ENCODE results near the gene SASS6.

Gene SASS6

DNA sequence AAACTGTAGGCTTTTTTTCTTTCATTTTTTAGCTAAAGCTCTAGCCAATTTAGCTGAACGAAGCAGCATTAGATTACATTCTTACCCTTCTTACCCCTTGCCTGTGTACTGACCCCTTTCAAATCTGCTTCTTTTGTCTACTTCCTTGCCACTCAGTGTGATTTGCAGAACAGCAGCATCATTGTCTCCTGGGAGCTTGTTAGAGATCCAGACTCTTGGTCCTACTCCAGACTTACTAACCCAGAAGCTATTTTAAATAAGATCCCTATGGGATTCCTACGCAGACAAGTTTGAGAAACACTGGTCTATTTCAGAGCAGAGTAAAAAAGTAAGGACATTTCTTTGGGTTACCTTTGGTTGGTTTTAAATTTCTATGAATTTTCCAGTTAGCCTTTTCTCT lies 31.5 kb upstream of the SASS6 start:
- Histone ChIP-seq H3K79me2 (ENCODE audit: control insufficient read depth, insufficient read depth, low read length) (no peaks in the 10 kb centered on the region), H4K5ac (ENCODE audit: low read length) (no peak overlapping the region), H3K4ac (ENCODE audit: low read depth, low read length) (no peak overlapping the region), H3K56ac (ENCODE audit: low read length) (no peak overlapping the region), H3K79me1 (ENCODE audit: low read length) (no peaks in the 10 kb centered on the region), H3K18ac (ENCODE audit: low read length) (no peak overlapping the region), H3K4me3 (ENCODE audit: low read length) (no peak overlapping the region), H3K36me3 (ENCODE audit: control insufficient read depth, insufficient read depth, low read length) (no peaks in the 10 kb centered on the region), H2AK5ac (ENCODE audit: low read length) (no peak overlapping the region), H3K4me2 (ENCODE audit: low read length) (no peak overlapping the region), H3K27me3 (ENCODE audit: insufficient read depth, low read length, poor library complexity) (no peaks in the 10 kb centered on the region), H3K27ac (ENCODE audit: low read depth, low read length) (no peak overlapping the region), H4K8ac (ENCODE audit: low read depth, low read length) (no peak overlapping the region), H2BK120ac (ENCODE audit: low read depth, low read length) (no peak overlapping the region), H3K23ac (ENCODE audit: low read length) (no peak overlapping the region), H3K4me1 (ENCODE audit: control insufficient read depth, low read depth, low read length) (no peaks in the 10 kb centered on the region), H2BK5ac (ENCODE audit: low read length) (no peak overlapping the region), H2BK15ac (replicated peaks; ENCODE audit: low read depth) (no peak overlapping the region), H3K9ac (ENCODE audit: low read length) (no peak overlapping the region)
- no peak for DNase-seq
- WGBS (ENCODE audit: extremely low coverage, insufficient coverage, low lambda C conversion rate) = no CpG with 5 or more reads among the region's 2 CpGs

DNA sequence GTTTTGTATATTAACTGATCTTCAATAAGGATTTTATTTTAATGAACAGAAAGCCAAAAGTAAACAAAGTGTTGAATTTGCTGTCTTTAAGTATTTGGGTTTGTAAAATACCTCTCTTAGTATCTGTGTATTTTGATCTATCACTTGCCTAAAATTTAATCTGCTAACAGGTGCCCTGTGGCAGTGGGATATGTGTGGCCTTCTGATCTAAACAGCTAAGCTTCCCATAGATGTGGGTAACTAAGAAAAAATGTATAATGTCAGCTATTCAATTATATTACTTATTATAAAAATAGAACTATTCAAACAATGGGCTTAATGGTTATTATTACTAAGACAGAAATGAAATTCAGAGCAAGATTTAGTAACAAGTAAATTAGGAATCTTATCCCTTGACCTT lies 30.2 kb upstream of the SASS6 start:
- Histone ChIP-seq H3K79me1 (ENCODE audit: low read length) (no peaks in the 10 kb centered on the region), H2BK120ac (ENCODE audit: low read depth, low read length) (no peak overlapping the region), H3K79me2 (ENCODE audit: control insufficient read depth, insufficient read depth, low read length) (no peaks in the 10 kb centered on the region), H3K27me3 (ENCODE audit: insufficient read depth, low read length, poor library complexity) (no peaks in the 10 kb centered on the region), H2BK5ac (ENCODE audit: low read length) (no peak overlapping the region), H3K4me2 (ENCODE audit: low read length) (no peak overlapping the region), H3K4me1 (ENCODE audit: control insufficient read depth, low read depth, low read length) (no peaks in the 10 kb centered on the region), H3K36me3 (ENCODE audit: control insufficient read depth, insufficient read depth, low read length) (no peaks in the 10 kb centered on the region), H4K8ac (ENCODE audit: low read depth, low read length) (no peak overlapping the region), H3K4ac (ENCODE audit: low read depth, low read length) (no peak overlapping the region), H3K56ac (ENCODE audit: low read length) (no peak overlapping the region), H3K27ac (ENCODE audit: low read depth, low read length) (no peak overlapping the region), H3K9ac (ENCODE audit: low read length) (no peak overlapping the region), H3K23ac (ENCODE audit: low read length) (no peak overlapping the region), H3K18ac (ENCODE audit: low read length) (no peak overlapping the region), H3K4me3 (ENCODE audit: low read length) (no peak overlapping the region), H2AK5ac (ENCODE audit: low read length) (no peak overlapping the region), H2BK15ac (replicated peaks; ENCODE audit: low read depth) (no peak overlapping the region), H4K5ac (ENCODE audit: low read length) (no peak overlapping the region)
- DNase-seq = no peak

- Histone ChIP-seq H3K18ac (ENCODE audit: low read length) (no peak overlapping the region), H3K36me3 (ENCODE audit: control insufficient read depth, insufficient read depth, low read length) (peaks cover 2% of the 10 kb centered on the region), H2BK5ac (ENCODE audit: low read length) (no peak overlapping the region), H3K79me2 (ENCODE audit: control insufficient read depth, insufficient read depth, low read length) (no peaks in the 10 kb centered on the region), H2BK15ac (replicated peaks; ENCODE audit: low read depth) (no peak overlapping the region), H3K4me1 (ENCODE audit: control insufficient read depth, low read depth, low read length) (no peaks in the 10 kb centered on the region), H3K79me1 (ENCODE audit: low read length) (no peaks in the 10 kb centered on the region), H2AK5ac (ENCODE audit: low read length) (no peak overlapping the region), H3K23ac (ENCODE audit: low read length) (no peak overlapping the region), H2BK120ac (ENCODE audit: low read depth, low read length) (no peak overlapping the region), H3K4me2 (ENCODE audit: low read length) (no peak overlapping the region), H3K9ac (ENCODE audit: low read length) (no peak overlapping the region), H3K4me3 (ENCODE audit: low read length) (no peak overlapping the region), H3K27me3 (ENCODE audit: insufficient read depth, low read length, poor library complexity) (no peaks in the 10 kb centered on the region), H3K4ac (ENCODE audit: low read depth, low read length) (no peak overlapping the region), H4K8ac (ENCODE audit: low read depth, low read length) (no peak overlapping the region), H4K5ac (ENCODE audit: low read length) (no peak overlapping the region), H3K56ac (ENCODE audit: low read length) (no peak overlapping the region), H3K27ac (ENCODE audit: low read depth, low read length) (no peak overlapping the region)
- no peak for DNase-seq
- no CpG with 5 or more reads among the region's 4 CpGs for WGBS (ENCODE audit: extremely low coverage, insufficient coverage, low lambda C conversion rate)
Observed at GRCh38 chr1:100152271-100152670, 19.5 kb upstream of the SASS6 start.

- no peak overlapping the region for H4K5ac ChIP-seq (ENCODE audit: low read length)
- H2BK15ac ChIP-seq (replicated peaks; ENCODE audit: low read depth) = no peak overlapping the region
- H3K4me1 ChIP-seq (ENCODE audit: control insufficient read depth, low read depth, low read length) = no peaks in the 10 kb centered on the region
- no peak overlapping the region for H3K9ac ChIP-seq (ENCODE audit: low read length)
- no peaks in the 10 kb centered on the region for H3K27me3 ChIP-seq (ENCODE audit: insufficient read depth, low read length, poor library complexity)
- DNase-seq = no peak
- H2AK5ac ChIP-seq (ENCODE audit: low read length) = no peak overlapping the region
- no peak overlapping the region for H2BK120ac ChIP-seq (ENCODE audit: low read depth, low read length)
- peaks cover 2% of the 10 kb centered on the region for H3K36me3 ChIP-seq (ENCODE audit: control insufficient read depth, insufficient read depth, low read length)
- WGBS (ENCODE audit: extremely low coverage, insufficient coverage, low lambda C conversion rate) = no CpG with 5 or more reads among the region's 2 CpGs
- H3K56ac ChIP-seq (ENCODE audit: low read length) = no peak overlapping the region
- no peak overlapping the region for H3K4me3 ChIP-seq (ENCODE audit: low read length)
- no peak overlapping the region for H2BK5ac ChIP-seq (ENCODE audit: low read length)
- no peaks in the 10 kb centered on the region for H3K79me1 ChIP-seq (ENCODE audit: low read length)
- H3K4me2 ChIP-seq (ENCODE audit: low read length) = no peak overlapping the region
- H3K27ac ChIP-seq (ENCODE audit: low read depth, low read length) = no peak overlapping the region
- no peak overlapping the region for H3K4ac ChIP-seq (ENCODE audit: low read depth, low read length)
- H3K23ac ChIP-seq (ENCODE audit: low read length) = no peak overlapping the region
- no peak overlapping the region for H4K8ac ChIP-seq (ENCODE audit: low read depth, low read length)
- no peaks in the 10 kb centered on the region for H3K79me2 ChIP-seq (ENCODE audit: control insufficient read depth, insufficient read depth, low read length)
- H3K18ac ChIP-seq (ENCODE audit: low read length) = no peak overlapping the region
Observed at GRCh38 chr1:100151679-100152078, 18.9 kb upstream of the SASS6 start.

DNA sequence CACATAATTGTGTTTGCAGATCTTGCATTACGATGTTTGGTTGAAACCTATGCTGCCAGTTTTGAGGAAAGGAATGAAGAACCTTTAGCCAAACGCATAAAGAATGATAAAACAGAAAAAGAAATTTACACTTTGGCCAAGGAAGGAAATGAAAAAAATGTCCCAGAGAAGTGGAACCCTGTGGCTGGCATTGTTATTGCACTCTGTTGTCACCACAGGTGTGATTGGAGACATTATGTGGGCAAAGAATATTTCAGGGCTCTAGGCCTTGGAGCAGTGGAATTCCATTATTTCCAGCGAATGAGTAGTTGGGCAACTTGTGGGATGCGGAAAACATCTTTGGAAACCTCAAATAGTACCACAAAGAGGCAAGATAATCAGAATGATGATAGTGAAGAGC lies 15.1 kb upstream of the SASS6 start:
- Histone ChIP-seq H4K5ac (ENCODE audit: low read length) (no peak overlapping the region), H3K36me3 (ENCODE audit: control insufficient read depth, insufficient read depth, low read length) (peaks cover 2% of the 10 kb centered on the region), H3K4me3 (ENCODE audit: low read length) (no peak overlapping the region), H3K18ac (ENCODE audit: low read length) (no peak overlapping the region), H3K56ac (ENCODE audit: low read length) (no peak overlapping the region), H4K8ac (ENCODE audit: low read depth, low read length) (no peak overlapping the region), H3K23ac (ENCODE audit: low read length) (no peak overlapping the region), H3K4me1 (ENCODE audit: control insufficient read depth, low read depth, low read length) (no peaks in the 10 kb centered on the region), H3K27me3 (ENCODE audit: insufficient read depth, low read length, poor library complexity) (no peaks in the 10 kb centered on the region), H3K9ac (ENCODE audit: low read length) (no peak overlapping the region), H2BK5ac (ENCODE audit: low read length) (no peak overlapping the region), H2AK5ac (ENCODE audit: low read length) (no peak overlapping the region), H2BK15ac (replicated peaks; ENCODE audit: low read depth) (no peak overlapping the region), H2BK120ac (ENCODE audit: low read depth, low read length) (no peak overlapping the region), H3K79me1 (ENCODE audit: low read length) (no peaks in the 10 kb centered on the region), H3K27ac (ENCODE audit: low read depth, low read length) (no peak overlapping the region), H3K79me2 (ENCODE audit: control insufficient read depth, insufficient read depth, low read length) (no peaks in the 10 kb centered on the region), H3K4me2 (ENCODE audit: low read length) (no peak overlapping the region), H3K4ac (ENCODE audit: low read depth, low read length) (no peak overlapping the region)
- peak; percentile 16 for DNase-seq
- WGBS (ENCODE audit: extremely low coverage, insufficient coverage, low lambda C conversion rate) = 100% methylated on average over 1 of the region's 4 CpGs

- H3K36me3 ChIP-seq (ENCODE audit: control insufficient read depth, insufficient read depth, low read length) = peaks cover 2% of the 10 kb centered on the region
- WGBS (ENCODE audit: extremely low coverage, insufficient coverage, low lambda C conversion rate) = no CpG with 5 or more reads among the region's 1 CpG
Observed at GRCh38 chr1:100146958-100147357, 14.2 kb upstream of the SASS6 start.

More at GRCh38 chr1:100146958-100147357, 14.2 kb upstream of the SASS6 start:
- DNase-seq = no peak
- H3K27me3 ChIP-seq (ENCODE audit: insufficient read depth, low read length, poor library complexity) = no peaks in the 10 kb centered on the region
- no peak overlapping the region for H3K27ac ChIP-seq (ENCODE audit: low read depth, low read length)
- no peak overlapping the region for H4K8ac ChIP-seq (ENCODE audit: low read depth, low read length)
- no peak overlapping the region for H4K5ac ChIP-seq (ENCODE audit: low read length)
- no peak overlapping the region for H3K4me3 ChIP-seq (ENCODE audit: low read length)
- H3K23ac ChIP-seq (ENCODE audit: low read length) = no peak overlapping the region
- no peak overlapping the region for H3K56ac ChIP-seq (ENCODE audit: low read length)
- no peak overlapping the region for H3K18ac ChIP-seq (ENCODE audit: low read length)
- H2BK15ac ChIP-seq (replicated peaks; ENCODE audit: low read depth) = no peak overlapping the region
- no peak overlapping the region for H2BK120ac ChIP-seq (ENCODE audit: low read depth, low read length)
- H3K4ac ChIP-seq (ENCODE audit: low read depth, low read length) = no peak overlapping the region
- no peak overlapping the region for H2AK5ac ChIP-seq (ENCODE audit: low read length)
- no peak overlapping the region for H2BK5ac ChIP-seq (ENCODE audit: low read length)
- no peaks in the 10 kb centered on the region for H3K79me1 ChIP-seq (ENCODE audit: low read length)
- no peak overlapping the region for H3K9ac ChIP-seq (ENCODE audit: low read length)
- no peaks in the 10 kb centered on the region for H3K4me1 ChIP-seq (ENCODE audit: control insufficient read depth, low read depth, low read length)
- H3K4me2 ChIP-seq (ENCODE audit: low read length) = no peak overlapping the region
- no peaks in the 10 kb centered on the region for H3K79me2 ChIP-seq (ENCODE audit: control insufficient read depth, insufficient read depth, low read length)
